Heart right ventricle (tissue), 16 donors: ENCODE results near the gene XKR7. TPM values are rescaled to one million over a fixed set of nuclear protein-coding genes. Genes with fewer than 3 reads are reported as not detected.
"Not testable (repeated sequence)": the region's sequence is repeated elsewhere in the genome, so short reads cannot be mapped to it uniquely, and the experiment has no call there.

Source experiments
- ATAC-seq, 8 donors: fragments of 200-7000 bp; cut with Tn5 transposase; one replicate each; pipeline ENCODE4 v1.9.1; 2020; ENCODE audit warnings: mild to moderate bottlenecking in 8 of 8, moderate library complexity in 8 of 8, moderate number of reproducible peaks in 1 of 8
- DNase-seq, 2 donors: peaks; one replicate each; pipeline ENCODE4 v3.0.0-alpha.2; 2020
- H3K27ac ChIP-seq, 10 donors: fragments of 200-600 bp; sonication (generic) in 2 of 10; one replicate each; pipeline versions ENCODE4 v1.5.0 to v1.8.0; 2020 to 2022; ENCODE audit warnings: mild to moderate bottlenecking in 3 of 10
- H3K27me3 ChIP-seq, 7 donors: fragments of 200-600 bp; one replicate each; pipeline ENCODE4 v1.8.0; 2021 to 2022; ENCODE audit warnings: mild to moderate bottlenecking in 2 of 7
- H3K36me3 ChIP-seq, 9 donors: fragments of 200-600 bp; sonication (generic) in 1 of 9; one replicate each; pipeline versions ENCODE4 v1.5.0 to v1.8.0; 2020 to 2022; ENCODE audit warnings: mild to moderate bottlenecking in 2 of 9
- H3K4me1 ChIP-seq, 9 donors: fragments of 200-600 bp; sonication (generic) in 1 of 9; one replicate each; pipeline versions ENCODE4 v1.5.0 to v1.8.0; 2020 to 2022; ENCODE audit warnings: mild to moderate bottlenecking in 4 of 9
- H3K4me3 ChIP-seq, 10 donors: fragments of 200-600 bp; sonication (generic) in 2 of 10; one replicate each; pipeline versions ENCODE4 v1.5.0 to v1.8.0; 2020 to 2022; ENCODE audit warnings: mild to moderate bottlenecking in 7 of 10, moderate library complexity in 2 of 10
- H3K9me3 ChIP-seq, 11 donors: fragments of 200-600 bp in 10 of 11; sonication (generic) in 2 of 11; one replicate each; pipeline versions ENCODE4 v1.5.0 to v1.8.0; 2013 to 2022; ENCODE audit warnings: mild to moderate bottlenecking in 2 of 11, control low read depth in 1 of 11, moderate library complexity in 1 of 11
- WGBS, 2 donors: extraction: QIAGEN DNeasy Blood & Tissue Kit; methylation state at CpG; one replicate each; pipeline ENCODE4 v1.1.7; 2013; ENCODE audit warnings: inconsistent platforms in 1 of 2; 5-methylcytosine and 5-hydroxymethylcytosine counted together
- intact Hi-C, 10 donors: fragments of 100-400 bp; cut with DNase I; formaldehyde crosslinking; loops; one replicate each; pipeline versions ENCODE4 v1.11.1 to v1.14.2; 2022
- polyA plus RNA-seq, 2 donors: library from polyadenylated mRNA; stranded (reverse); fragments of 200-250 nt; gene quantifications; one replicate each; pipeline ENCODE4 v1.2.3, GENCODE V29; 2013
- total RNA-seq, 10 donors: library from RNA; stranded (reverse); fragmentation: NEBNext Ultra II Directional in 3 of 10; extraction: Animal tissue kit (Norgen Biotek cat#: 25700) in 3 of 10; gene quantifications; one replicate each; pipeline versions ENCODE4 v1.2.1 to v1.2.4, GENCODE V29; 2021 to 2023
- TF ChIP-seq, protein P1 (sequence below), 9 donors: fragments of 200-600 bp; sonication (generic) in 2 of 9; IDR thresholded peaks; one replicate each; pipeline versions ENCODE4 v1.5.0 to v1.8.0; 2021 to 2022; ENCODE audit warnings: antibody characterized with exemption in 9 of 9, mild to moderate bottlenecking in 5 of 9, moderate library complexity in 1 of 9
- donor health status: Arrhythmogenic right ventricular cardiomyopathy.
- donor health status: ischemic (EF 13 %, LVEDD 7.1; RV severe dilation, severe dysfunction).
- donor health status: healthy with polysubstance abuse.
- donor health status: DM: no; HTN: yes; CAD: no.
- donor health status: DM: no; HTN: no; CAD: no.
- donor health status: ischemic (EF 25% LVEDD 6.9; RV normal size, moderate dysfunction).
- donor health status: ischemic (EF 25% LVEDD 5.7; RV mildly dilated, moderate dysfunction).
- donor health status: healthy.
- donor health status: DM: yes; HTN: yes; CAD: no.
- donor health status: Ischemic cardiomyopathy.
- donor health status: ischemic (EF 35%, LVEDD 5.7; RV mildly dilated, moderate dysfunction).
- donor health status: nonischemic (EF 11% LVEDD 7.7; RV severe dilation, severe dysfunction).
- donor health status: DM: yes; HTN: yes; CAD: no.
- donor health status: PGD.
- donor health status: ischemic (EF 29% LVEDD 5.4; RV normal size, mild dysfunction).
- donor health status: nonischemic (EF 23%, LVEDD 6.1; RV moderate dilation, normal function).

XKR7 gene
- total and polyA plus RNA-seq, 12 donors = not detected

DNA sequence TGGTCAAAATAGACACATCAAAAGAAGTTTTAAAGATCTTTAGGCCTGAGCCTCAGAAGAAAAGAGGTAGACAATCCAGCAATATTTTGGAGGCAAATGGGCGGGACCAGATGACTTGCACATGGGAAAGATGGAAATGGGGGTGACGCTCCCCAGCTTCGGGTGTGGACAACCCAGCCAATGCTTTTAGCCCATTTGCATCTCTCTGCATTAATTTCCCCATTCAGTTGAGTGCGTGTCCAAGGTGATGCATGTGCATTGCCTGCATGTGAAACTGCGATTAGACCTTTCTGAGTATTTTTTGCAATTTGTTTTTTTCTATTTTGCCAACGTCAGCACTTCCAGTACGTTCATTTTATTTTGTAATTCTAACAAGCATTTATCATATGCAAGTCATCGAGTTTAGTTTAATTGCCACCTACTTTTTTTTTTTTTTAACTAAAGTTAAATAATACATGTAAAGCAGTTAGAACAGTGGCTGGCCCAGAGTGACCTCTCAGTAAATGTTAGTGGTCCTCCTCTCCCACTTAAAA, 40.3 kb upstream of the XKR7 start:
- TF ChIP-seq, protein P1, sequence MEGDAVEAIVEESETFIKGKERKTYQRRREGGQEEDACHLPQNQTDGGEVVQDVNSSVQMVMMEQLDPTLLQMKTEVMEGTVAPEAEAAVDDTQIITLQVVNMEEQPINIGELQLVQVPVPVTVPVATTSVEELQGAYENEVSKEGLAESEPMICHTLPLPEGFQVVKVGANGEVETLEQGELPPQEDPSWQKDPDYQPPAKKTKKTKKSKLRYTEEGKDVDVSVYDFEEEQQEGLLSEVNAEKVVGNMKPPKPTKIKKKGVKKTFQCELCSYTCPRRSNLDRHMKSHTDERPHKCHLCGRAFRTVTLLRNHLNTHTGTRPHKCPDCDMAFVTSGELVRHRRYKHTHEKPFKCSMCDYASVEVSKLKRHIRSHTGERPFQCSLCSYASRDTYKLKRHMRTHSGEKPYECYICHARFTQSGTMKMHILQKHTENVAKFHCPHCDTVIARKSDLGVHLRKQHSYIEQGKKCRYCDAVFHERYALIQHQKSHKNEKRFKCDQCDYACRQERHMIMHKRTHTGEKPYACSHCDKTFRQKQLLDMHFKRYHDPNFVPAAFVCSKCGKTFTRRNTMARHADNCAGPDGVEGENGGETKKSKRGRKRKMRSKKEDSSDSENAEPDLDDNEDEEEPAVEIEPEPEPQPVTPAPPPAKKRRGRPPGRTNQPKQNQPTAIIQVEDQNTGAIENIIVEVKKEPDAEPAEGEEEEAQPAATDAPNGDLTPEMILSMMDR (IDR thresholded peaks at IDR 0.05) = no peak
- H3K27ac ChIP-seq = no peak overlapping the region
- ATAC-seq (no peak), DNase-seq (no peak)
- peaks cover 0 to 6% (median 0%) of the 10 kb centered on the region in 7 donors for H3K27me3 ChIP-seq
- H3K4me1 ChIP-seq = no peaks in the 10 kb centered on the region
- H3K4me3 ChIP-seq = no peak overlapping the region
- H3K36me3 ChIP-seq = no peaks in the 10 kb centered on the region
- no peaks in the 10 kb centered on the region for H3K9me3 ChIP-seq
- 85 to 87% methylated on average over 8 of the region's 8 CpGs for WGBS, 2 donors
- intact Hi-C loops = no loop called here

DNA sequence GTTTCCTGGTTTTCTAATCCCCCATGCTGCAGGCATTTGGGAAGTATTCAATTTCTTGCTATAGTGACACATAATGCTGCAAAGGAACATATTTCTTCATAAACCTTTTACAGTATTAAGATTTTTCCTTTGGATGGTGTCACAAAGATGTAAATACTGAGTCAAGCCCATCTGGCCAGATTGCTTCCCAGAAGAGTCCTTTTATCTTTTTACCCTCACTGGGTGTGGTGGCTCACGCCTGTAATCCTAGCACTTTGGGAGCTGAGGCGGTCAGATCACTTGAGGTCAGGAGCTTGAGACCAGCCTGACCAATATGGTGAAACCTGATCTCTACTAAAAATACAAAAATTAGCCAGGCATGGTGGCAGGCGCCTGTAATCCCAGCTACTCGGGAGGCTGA, 38.3 kb upstream of the XKR7 start:
- H3K4me1 ChIP-seq, H3K4me3 ChIP-seq, ATAC-seq, DNase-seq, H3K27ac ChIP-seq, H3K36me3 ChIP-seq, intact Hi-C loops, H3K9me3 ChIP-seq, H3K27me3 ChIP-seq: not testable (repeated sequence)
- WGBS, 2 donors = 73 to 82% methylated on average over 4 of the region's 4 CpGs

DNA sequence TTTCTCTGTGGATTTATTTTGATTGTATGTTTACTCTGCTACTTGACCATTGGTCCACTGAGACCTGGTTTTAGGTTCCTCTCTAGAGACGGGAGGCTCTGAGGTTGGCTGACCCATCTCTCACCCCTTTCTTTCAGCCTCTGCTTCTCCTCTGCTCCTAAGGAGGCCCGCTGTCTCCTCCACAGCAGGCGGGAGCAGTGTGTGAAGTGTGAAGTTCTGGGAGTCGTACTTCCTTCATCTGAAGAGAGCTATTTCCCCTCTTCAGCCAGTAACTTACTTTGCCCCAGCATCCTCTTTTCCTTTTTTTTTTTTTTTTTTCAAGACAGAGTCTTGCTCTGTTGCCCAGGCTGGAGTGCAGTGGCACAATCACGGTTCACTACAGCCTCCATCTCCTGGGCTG, 37.2 kb upstream of the XKR7 start:
- 37 to 40% methylated on average over 5 of the region's 5 CpGs for WGBS, 2 donors
- Histone ChIP-seq H3K4me1 (no peaks in the 10 kb centered on the region), H3K4me3 (no peak overlapping the region), H3K27ac (no peak overlapping the region), H3K9me3 (no peaks in the 10 kb centered on the region), H3K36me3 (no peaks in the 10 kb centered on the region), H3K27me3 (peaks cover 0 to 5% (median 0%) of the 10 kb centered on the region in 7 donors)
- intact Hi-C loops = no loop called here
- DNase-seq (no peak), ATAC-seq (no peak)
- TF ChIP-seq, protein P1 (IDR thresholded peaks at IDR 0.05) = no peak

DNA sequence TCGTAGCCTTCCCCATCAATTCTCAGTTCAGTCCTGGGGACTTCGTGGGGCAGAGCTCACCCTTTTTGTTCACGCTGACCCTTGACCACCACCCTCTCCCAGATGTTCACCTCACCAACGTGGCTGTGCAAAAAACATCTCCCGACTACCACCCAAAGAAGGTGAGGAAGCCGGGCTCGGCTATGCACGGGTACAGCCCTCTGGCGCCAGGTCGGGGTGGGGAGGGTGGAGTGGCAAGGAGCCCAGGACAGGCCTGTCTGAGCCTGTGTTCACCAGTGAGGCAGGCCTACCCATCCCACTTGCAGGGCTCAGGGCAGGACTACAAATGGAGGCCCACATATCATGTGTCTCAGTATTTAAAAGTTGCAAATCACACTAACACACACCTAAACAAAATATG, 34.3 kb upstream of the XKR7 start:
- DNase-seq (no peak), ATAC-seq (no peak)
- H3K27ac ChIP-seq = no peak overlapping the region
- WGBS, 2 donors = 86 to 89% methylated on average over 10 of the region's 10 CpGs
- H3K27me3 ChIP-seq = no peaks in the 10 kb centered on the region
- H3K9me3 ChIP-seq = no peaks in the 10 kb centered on the region
- no peak overlapping the region for H3K4me3 ChIP-seq
- TF ChIP-seq, protein P1 (IDR thresholded peaks at IDR 0.05) = no peak
- H3K36me3 ChIP-seq = no peaks in the 10 kb centered on the region
- intact Hi-C loops = no loop called here
- H3K4me1 ChIP-seq = no peaks in the 10 kb centered on the region

DNA sequence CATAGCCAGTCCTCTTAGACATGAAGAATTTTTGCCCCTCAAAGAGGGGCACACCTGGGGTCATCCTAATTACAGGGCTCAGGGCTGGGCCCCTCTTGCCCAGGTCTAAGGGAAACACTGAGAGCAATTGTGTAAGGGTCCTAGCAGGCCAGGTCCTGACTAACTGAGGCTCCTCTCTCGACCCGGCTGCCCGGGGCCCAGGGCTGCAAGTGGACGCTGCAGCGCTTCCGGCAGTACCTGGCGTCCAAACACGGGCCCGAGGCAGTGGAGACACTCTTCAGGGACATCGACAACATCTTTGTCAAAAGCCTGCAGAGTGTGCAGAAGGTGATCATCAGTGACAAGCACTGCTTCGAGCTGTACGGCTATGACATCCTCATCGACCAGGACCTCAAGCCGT, 33.5 kb upstream of the XKR7 start:
- no peak overlapping the region for H3K27ac ChIP-seq
- no peaks in the 10 kb centered on the region for H3K4me1 ChIP-seq
- H3K36me3 ChIP-seq = no peaks in the 10 kb centered on the region
- 82 to 88% methylated on average over 14 of the region's 14 CpGs for WGBS, 2 donors
- no peak overlapping the region for H3K4me3 ChIP-seq
- no peak for ATAC-seq
- intact Hi-C loops = no loop called here
- DNase-seq = no peak
- TF ChIP-seq, protein P1 (IDR thresholded peaks at IDR 0.05) = no peak
- H3K27me3 ChIP-seq = no peaks in the 10 kb centered on the region
- H3K9me3 ChIP-seq = no peaks in the 10 kb centered on the region
